Measurements from ENCODE around the gene SMTNL1.

The SMTNL1 gene

GRCh38 chr11:57543593-57543992 is 6.2 kb downstream of the SMTNL1 start:
- DNase-seq (ENCODE audit: extremely low read depth in 1 of 2, low read depth in 1 of 2), result no peak

DNA sequence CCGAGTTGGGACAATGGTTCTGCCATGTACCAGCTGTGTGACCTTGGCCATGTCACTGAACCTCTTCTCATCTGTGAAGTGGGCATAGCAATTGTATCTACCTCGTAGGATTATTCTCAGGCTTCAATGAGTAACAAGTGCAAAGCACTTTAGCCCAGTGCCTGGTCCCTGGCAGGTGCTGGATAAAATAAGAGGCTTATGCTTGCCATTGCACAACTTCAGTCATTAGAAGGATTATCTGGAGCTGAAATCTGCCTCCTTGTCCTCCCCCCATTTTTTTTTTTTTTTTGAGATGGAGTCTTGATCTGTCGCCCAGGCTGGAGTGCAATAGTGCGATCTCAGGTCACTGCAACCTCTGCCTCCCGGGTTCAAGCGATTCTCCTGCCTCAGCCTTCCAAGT is 7.2 kb downstream of the SMTNL1 start:
- no peak for DNase-seq (ENCODE audit: extremely low read depth in 1 of 2, low read depth in 1 of 2)

DNA sequence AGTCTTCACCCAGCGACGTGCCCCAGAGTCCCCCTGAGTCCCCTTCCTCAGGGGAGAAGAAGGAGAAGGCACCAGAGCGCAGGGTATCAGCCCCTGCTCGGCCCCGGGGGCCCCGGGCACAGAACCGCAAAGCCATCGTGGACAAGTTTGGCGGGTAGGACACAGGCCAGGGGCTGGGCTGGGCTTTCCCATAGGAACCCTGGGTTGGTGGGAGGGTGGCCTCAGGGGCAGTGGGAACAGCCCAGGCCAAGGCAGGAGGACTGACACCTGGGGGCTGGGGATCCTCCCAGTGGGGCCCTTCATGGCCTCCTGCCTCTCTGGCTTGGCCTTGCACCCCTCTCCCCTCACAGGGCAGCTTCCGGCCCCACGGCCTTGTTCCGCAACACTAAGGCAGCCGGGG is 8.5 kb downstream of the SMTNL1 start:
- DNase-seq (ENCODE audit: extremely low read depth in 1 of 2, low read depth in 1 of 2), result no peak

DNA sequence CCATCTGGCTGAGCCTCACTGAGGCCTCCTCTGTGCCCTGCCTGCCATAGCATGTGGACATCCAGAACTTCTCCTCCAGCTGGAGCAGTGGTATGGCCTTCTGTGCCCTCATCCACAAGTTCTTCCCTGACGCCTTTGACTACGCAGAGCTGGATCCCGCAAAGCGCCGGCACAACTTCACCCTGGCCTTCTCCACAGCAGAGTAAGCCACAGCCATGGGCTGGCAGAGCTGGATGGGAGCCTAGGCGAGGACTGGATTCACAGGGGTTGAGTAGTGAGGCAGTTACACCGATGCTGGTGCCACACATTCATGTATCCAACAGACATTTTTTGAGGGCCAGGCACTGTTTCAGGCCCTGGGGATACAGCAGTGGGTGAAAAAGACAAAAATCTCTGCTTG is 9.1 kb downstream of the SMTNL1 start:
- no peak for DNase-seq (ENCODE audit: extremely low read depth in 1 of 2, low read depth in 1 of 2)

DNA sequence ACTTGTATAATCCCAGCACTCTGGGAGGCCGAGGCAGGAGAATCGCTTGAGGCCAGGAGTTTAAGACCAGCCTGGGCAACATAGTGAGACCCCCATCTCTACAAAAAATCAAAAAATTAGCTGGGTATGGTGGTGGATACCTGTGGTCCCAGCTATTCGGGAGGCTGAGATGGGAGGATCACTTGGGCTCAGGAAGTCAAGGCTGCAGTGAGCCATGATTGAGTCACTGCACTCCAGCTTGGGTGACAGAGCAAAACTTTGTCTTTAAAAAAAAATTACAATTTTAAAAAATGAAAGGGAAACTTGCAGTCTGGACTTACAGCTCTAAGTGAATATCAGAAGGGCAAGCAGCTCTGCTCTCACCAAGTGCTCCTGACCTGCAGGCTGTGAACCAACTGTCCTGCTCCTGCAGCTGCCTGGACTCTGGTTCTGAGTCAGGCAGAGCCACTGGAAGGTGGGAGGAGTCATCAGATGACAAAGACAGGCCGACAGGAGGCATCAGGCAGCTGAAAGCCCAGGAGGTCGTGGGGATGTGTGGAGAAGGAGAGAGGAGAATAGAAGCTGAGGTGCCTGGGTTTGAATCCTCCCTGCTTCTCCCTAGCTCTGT is 9.6 kb downstream of the SMTNL1 start:
- no peak for DNase-seq (ENCODE audit: extremely low read depth in 1 of 2, low read depth in 1 of 2)

DNA sequence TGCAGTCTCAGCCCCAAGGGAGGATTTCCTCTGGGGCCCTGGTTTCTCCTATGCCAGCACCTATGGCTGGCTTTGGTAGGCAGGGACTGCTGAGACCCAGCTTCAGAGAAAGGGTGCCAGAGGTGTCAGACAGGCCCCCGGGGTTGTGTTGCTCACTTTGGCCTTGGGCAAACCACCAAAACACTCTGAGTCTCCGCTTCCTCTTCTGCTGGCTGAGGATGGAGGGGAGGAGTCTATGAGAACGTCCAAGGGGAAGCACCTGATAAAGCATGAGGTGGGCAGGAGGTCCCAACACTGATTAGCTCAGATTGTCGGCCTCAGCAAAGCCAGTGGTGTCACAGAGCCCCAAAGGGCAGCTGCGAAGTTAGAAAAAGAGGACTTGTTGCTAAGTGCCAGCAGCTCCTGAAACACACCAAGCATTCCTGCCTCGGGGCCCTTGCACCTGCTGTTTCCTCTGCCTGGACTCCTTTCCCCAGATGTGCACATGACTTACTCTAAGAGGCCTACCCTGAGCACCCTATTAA is 10.5 kb downstream of the SMTNL1 start:
- no peak for DNase-seq (ENCODE audit: extremely low read depth in 1 of 2, low read depth in 1 of 2)

GRCh38 chr11:57549983-57550382 is 12.6 kb downstream of the SMTNL1 start:
- DNase-seq (ENCODE audit: extremely low read depth in 1 of 2, low read depth in 1 of 2), result no peak

GRCh38 chr11:57551941-57552340 is 14.5 kb downstream of the SMTNL1 start:
- DNase-seq (ENCODE audit: extremely low read depth in 1 of 2, low read depth in 1 of 2), result no peak

GRCh38 chr11:57552479-57552878 is 15.1 kb downstream of the SMTNL1 start:
- DNase-seq (ENCODE audit: extremely low read depth in 1 of 2, low read depth in 1 of 2), result no peak

DNA sequence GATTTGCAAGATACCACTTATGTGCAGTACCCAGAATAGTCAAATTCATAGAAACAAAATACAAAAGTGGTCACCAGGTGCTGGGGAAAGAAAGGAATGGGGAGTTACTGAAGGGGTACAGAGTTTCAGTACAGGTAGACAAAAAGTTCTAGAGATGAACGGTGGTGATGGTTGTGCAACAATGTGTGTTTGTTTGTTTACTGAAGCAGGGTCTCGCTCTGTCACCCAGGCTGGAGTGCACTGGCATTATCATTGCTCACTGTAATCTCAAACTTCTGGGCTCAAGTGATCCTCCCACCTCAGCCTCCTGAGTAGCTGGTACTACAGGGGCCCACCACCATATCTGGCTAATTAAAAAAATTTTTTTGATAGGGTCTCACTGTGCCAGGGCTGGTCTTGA is 18.0 kb downstream of the SMTNL1 start:
- DNase-seq (ENCODE audit: extremely low read depth in 1 of 2, low read depth in 1 of 2), result no peak

- no peak for DNase-seq (ENCODE audit: extremely low read depth in 1 of 2, low read depth in 1 of 2)
Measured at GRCh38 chr11:57556041-57556440, 18.6 kb downstream of the SMTNL1 start.

GRCh38 chr11:57560146-57560545 is 22.8 kb downstream of the SMTNL1 start:
- no peak for DNase-seq (ENCODE audit: extremely low read depth in 1 of 2, low read depth in 1 of 2)

- no peak for DNase-seq (ENCODE audit: extremely low read depth in 1 of 2, low read depth in 1 of 2)
Measured at GRCh38 chr11:57562596-57562995, 25.2 kb downstream of the SMTNL1 start.

- DNase-seq (ENCODE audit: extremely low read depth in 1 of 2, low read depth in 1 of 2), result no peak
Measured at GRCh38 chr11:57566005-57566904, 28.9 kb downstream of the SMTNL1 start.

GRCh38 chr11:57566905-57567514 is 29.6 kb downstream of the SMTNL1 start:
- DNase-seq (ENCODE audit: extremely low read depth in 1 of 2, low read depth in 1 of 2), result no peak

- DNase-seq (ENCODE audit: extremely low read depth in 1 of 2, low read depth in 1 of 2), result peak; percentile 46 to 74
Measured at GRCh38 chr11:57567515-57568329, 30.3 kb downstream of the SMTNL1 start, which contains the start of gene UBE2L6. TSS of gene UBE2L6 (minus strand) at chr11:57567672. CDS start at chr11:57567611, 61 bp downstream.

DNA sequence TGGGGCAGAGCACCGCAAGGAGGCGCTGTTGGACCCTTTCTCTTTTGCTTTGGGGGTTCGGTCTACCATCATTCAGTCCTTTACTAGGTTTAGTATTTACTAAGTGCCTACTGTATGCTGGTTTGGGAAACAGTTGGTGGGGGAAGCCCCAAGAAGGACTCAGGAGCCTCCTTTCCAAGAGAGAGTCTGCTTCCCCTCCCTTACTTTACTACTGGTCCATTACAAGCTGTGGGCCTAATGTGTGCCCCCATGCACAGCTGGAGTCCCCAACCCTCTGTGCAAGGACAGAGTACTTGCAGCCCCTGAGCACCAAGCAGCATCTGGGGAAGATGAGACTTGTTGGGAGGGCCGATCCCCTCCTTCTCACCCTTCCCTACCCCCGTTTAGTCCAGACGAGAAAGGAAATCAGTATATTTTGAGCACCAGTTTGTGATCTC is 31.0 kb downstream of the SMTNL1 start:
- peak in 1 of 2 donors; percentile 82 for DNase-seq (ENCODE audit: extremely low read depth in 1 of 2, low read depth in 1 of 2)

- DNase-seq (ENCODE audit: extremely low read depth in 1 of 2, low read depth in 1 of 2), result no peak
Measured at GRCh38 chr11:57571606-57572005, 34.2 kb downstream of the SMTNL1 start.

DNA sequence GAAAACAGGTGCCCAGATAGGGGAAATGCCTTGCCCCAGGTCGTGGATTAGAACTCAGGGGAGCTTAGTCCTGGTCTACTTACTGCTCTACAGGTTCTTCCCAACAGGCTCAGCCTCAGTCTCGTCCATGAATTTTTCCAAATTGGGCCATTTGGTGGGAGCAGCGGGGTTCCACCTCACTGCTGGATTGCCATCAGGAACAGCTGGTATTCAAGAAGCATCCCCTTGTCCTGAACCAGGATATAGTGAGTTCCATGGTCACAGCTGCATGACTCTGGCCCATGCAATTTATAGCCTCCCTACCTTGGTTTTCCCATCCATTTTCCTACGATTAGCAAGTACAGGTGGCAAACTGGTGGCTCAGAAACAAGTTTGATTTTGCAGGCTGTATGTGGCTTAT is 36.7 kb downstream of the SMTNL1 start:
- DNase-seq (ENCODE audit: extremely low read depth in 1 of 2, low read depth in 1 of 2), result no peak

- DNase-seq (ENCODE audit: extremely low read depth in 1 of 2, low read depth in 1 of 2), result no peak
Measured at GRCh38 chr11:57584341-57584740, 46.9 kb downstream of the SMTNL1 start.

- no peak for DNase-seq (ENCODE audit: extremely low read depth in 1 of 2, low read depth in 1 of 2)
Measured at GRCh38 chr11:57585301-57585700, 47.9 kb downstream of the SMTNL1 start.
